ENCODE data around the gene MIER3. TPM values are rescaled to one million over a fixed set of nuclear protein-coding genes. Genes with fewer than 3 reads are reported as not detected.

Gene MIER3
- total RNA-seq, 1 experiment from 2014 or later: 44.8 TPM

DNA sequence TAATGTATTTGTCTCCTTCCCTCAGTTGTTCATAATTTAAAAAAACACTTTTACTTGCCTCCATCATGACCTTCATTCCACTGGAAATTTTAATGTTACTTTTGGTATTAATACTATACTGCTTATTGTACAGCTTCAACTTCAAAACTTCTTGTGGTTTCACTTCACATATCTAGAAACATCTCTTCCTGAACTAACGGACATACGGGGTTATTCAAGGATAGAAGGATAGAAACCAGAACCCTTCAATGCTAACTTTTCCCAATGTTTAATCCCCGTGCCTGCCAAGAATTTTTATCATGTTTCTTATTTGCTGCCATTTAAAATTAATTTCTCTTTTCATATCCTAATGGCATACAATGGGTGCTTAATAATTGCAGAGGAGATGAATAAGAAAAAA is 78.9 kb downstream of the MIER3 start:
- H4K5ac ChIP-seq (ENCODE audit: insufficient read length, low read depth, low read length): no peak overlapping the region
- H3K9me3 ChIP-seq (ENCODE audit: control insufficient read depth, low read depth, low read length): no peaks in the 10 kb centered on the region
- no peak overlapping the region for H2BK12ac ChIP-seq (ENCODE audit: insufficient read length, low read depth, low read length)
- no peaks in the 10 kb centered on the region for H3K4me1 Mint-ChIP-seq
- no CpG with 5 or more reads among the region's 3 CpGs for WGBS (ENCODE audit: extremely low coverage, insufficient read length, low lambda C conversion rate)
- H3K36me3 Mint-ChIP-seq (ENCODE audit: insufficient read depth in 1 of 3, low read depth in 3 of 3): peaks cover 6 to 24% (median 17%) of the 10 kb centered on the region in 3 experiments; a peak in 6 of 7 replicates
- H2AFZ ChIP-seq (ENCODE audit: low read length): no peak overlapping the region
- H3K23ac ChIP-seq (ENCODE audit: insufficient read length, low read depth, low read length): no peak overlapping the region
- no peaks in the 10 kb centered on the region for H3K27me3 ChIP-seq (ENCODE audit: insufficient read depth, low read length)
- H3K18ac ChIP-seq (ENCODE audit: insufficient read length, low read depth, low read length): no peak overlapping the region
- no peaks in the 10 kb centered on the region for H4K20me1 ChIP-seq (ENCODE audit: control insufficient read depth, insufficient read depth, insufficient read length)
- H3K27ac ChIP-seq (ENCODE audit: insufficient read length, low read depth, low read length): no peak overlapping the region
- no peaks in the 10 kb centered on the region for H3K79me1 ChIP-seq (ENCODE audit: insufficient read depth, low read depth, low read length, poor library complexity, severe bottlenecking)
- H3K4ac ChIP-seq (ENCODE audit: low read depth, low read length): no peak overlapping the region
- H2BK20ac ChIP-seq (ENCODE audit: low read depth, low read length, poor library complexity, severe bottlenecking): no peak overlapping the region
- H3K14ac ChIP-seq (ENCODE audit: insufficient read depth, low read length): no peak overlapping the region
- H3K9ac ChIP-seq (ENCODE audit: extremely low read depth, insufficient read length, low read length): no peak overlapping the region
- H3T11ph ChIP-seq (ENCODE audit: low read length): no peak overlapping the region
- H3K27me3 Mint-ChIP-seq (ENCODE audit: low read depth): no peaks in the 10 kb centered on the region
- no peak overlapping the region for H2BK120ac ChIP-seq (ENCODE audit: low read depth, low read length, poor library complexity, severe bottlenecking)
- no peaks in the 10 kb centered on the region for H3K23me2 ChIP-seq (ENCODE audit: insufficient read length, low read depth, low read length, poor library complexity, severe bottlenecking)
- H3K79me2 ChIP-seq (ENCODE audit: insufficient read depth, low read length): no peaks in the 10 kb centered on the region
- H2AK5ac ChIP-seq (ENCODE audit: insufficient read length, low read length): no peak overlapping the region
- H4K8ac ChIP-seq (replicated peaks; ENCODE audit: insufficient read length, low read depth, low read length): no peak overlapping the region
- H3K4me3 Mint-ChIP-seq: no peak overlapping the region
- TF ChIP-seq, protein P1, sequence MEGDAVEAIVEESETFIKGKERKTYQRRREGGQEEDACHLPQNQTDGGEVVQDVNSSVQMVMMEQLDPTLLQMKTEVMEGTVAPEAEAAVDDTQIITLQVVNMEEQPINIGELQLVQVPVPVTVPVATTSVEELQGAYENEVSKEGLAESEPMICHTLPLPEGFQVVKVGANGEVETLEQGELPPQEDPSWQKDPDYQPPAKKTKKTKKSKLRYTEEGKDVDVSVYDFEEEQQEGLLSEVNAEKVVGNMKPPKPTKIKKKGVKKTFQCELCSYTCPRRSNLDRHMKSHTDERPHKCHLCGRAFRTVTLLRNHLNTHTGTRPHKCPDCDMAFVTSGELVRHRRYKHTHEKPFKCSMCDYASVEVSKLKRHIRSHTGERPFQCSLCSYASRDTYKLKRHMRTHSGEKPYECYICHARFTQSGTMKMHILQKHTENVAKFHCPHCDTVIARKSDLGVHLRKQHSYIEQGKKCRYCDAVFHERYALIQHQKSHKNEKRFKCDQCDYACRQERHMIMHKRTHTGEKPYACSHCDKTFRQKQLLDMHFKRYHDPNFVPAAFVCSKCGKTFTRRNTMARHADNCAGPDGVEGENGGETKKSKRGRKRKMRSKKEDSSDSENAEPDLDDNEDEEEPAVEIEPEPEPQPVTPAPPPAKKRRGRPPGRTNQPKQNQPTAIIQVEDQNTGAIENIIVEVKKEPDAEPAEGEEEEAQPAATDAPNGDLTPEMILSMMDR (conservative IDR thresholded peaks at IDR 0.05): no peak
- no peak overlapping the region for H4K91ac ChIP-seq (ENCODE audit: insufficient read length, low read depth, low read length)
- no peaks in the 10 kb centered on the region for H3K4me1 ChIP-seq (ENCODE audit: insufficient read depth, low read length)
- H3K9me3 Mint-ChIP-seq: no peaks in the 10 kb centered on the region
- no peak for DNase-seq
- H2BK15ac ChIP-seq (ENCODE audit: low read depth, low read length): no peak overlapping the region
- H2BK5ac ChIP-seq (ENCODE audit: insufficient read length, low read length): no peak overlapping the region
- H3K27ac Mint-ChIP-seq: no peak overlapping the region
- H3K56ac ChIP-seq (ENCODE audit: insufficient read length, low read depth, low read length): no peak overlapping the region
- H3K4me2 ChIP-seq (ENCODE audit: insufficient read depth, insufficient read length, low read length): no peak overlapping the region

Measured in H9 (cell line).